Upper lobe of left lung (tissue), 6 donors: Measurements from ENCODE around the gene NF1. TPM values are rescaled to one million over a fixed set of nuclear protein-coding genes. Genes with fewer than 3 reads are reported as not detected.

Experiments
- ATAC-seq, 2 donors: fragments of 200-7000 bp; cut with Tn5 transposase; one replicate each; pipeline ENCODE4 v1.9.1; 2022; ENCODE audit warnings: mild to moderate bottlenecking in 2 of 2, moderate library complexity in 2 of 2; ENCODE audit not compliant: low FRiP score in 2 of 2
- DNase-seq, 2 donors: peaks; one replicate each; pipeline ENCODE4 v3.0.0-alpha.2; 2019 to 2020
- H3K27ac ChIP-seq, 4 donors: fragments of 200-600 bp; sonication (generic); one replicate each; pipeline ENCODE4 v1.5.1; 2016 to 2019
- H3K27me3 ChIP-seq, 4 donors: fragments of 200-600 bp; sonication (generic); one replicate each; pipeline ENCODE4 v1.5.1; 2017 to 2019
- H3K36me3 ChIP-seq, 4 donors: fragments of 200-600 bp; sonication (generic); one replicate each; pipeline ENCODE4 v1.5.1; 2016 to 2019
- H3K4me1 ChIP-seq, 4 donors: fragments of 200-600 bp; sonication (generic); one replicate each; pipeline ENCODE4 v1.5.1; 2018 to 2019
- H3K4me3 ChIP-seq, 4 donors: fragments of 200-600 bp; sonication (generic); one replicate each; pipeline ENCODE4 v1.5.1; 2017 to 2019; ENCODE audit warnings: mild to moderate bottlenecking in 2 of 4, moderate library complexity in 1 of 4
- H3K9me3 ChIP-seq, 4 donors: fragments of 200-600 bp; sonication (generic); one replicate each; pipeline ENCODE4 v1.5.1; 2018 to 2019
- EP300 ChIP-seq, 4 donors: sonication (generic); formaldehyde crosslinking; IDR thresholded peaks; one replicate each; pipeline ENCODE4 v1.5.1; 2017; ENCODE audit warnings: antibody characterized with exemption in 4 of 4, control low read depth in 2 of 4
- POLR2A ChIP-seq, 4 donors: fragments of 450-650 bp; IDR thresholded peaks; one replicate each; pipeline ENCODE4 v1.5.1; 2016 to 2017; ENCODE audit warnings: antibody characterized with exemption in 4 of 4, mild to moderate bottlenecking in 2 of 4
- POLR2AphosphoS5 ChIP-seq, 2 donors: sonication (generic); formaldehyde crosslinking; IDR thresholded peaks; one replicate each; pipeline ENCODE4 v1.5.1; 2017; ENCODE audit warnings: antibody characterized with exemption in 2 of 2
- WGBS, 2 donors: methylation state at CpG; one replicate each; pipeline ENCODE4 v1.1.5; 2017 to 2018; 5-methylcytosine and 5-hydroxymethylcytosine counted together
- total RNA-seq, 6 donors: library from RNA; depleted of rRNA in 4 of 6; stranded (reverse); fragments of >200 nt in 4 of 6; gene quantifications; one replicate each; pipeline versions ENCODE4 v1.1.0 to v1.2.1, GENCODE V29; 2016 to 2021
- TF ChIP-seq, protein P1 (sequence below), 6 experiments: fragments of 450-650 bp in 4 of 6; fragments of 200-600 bp in 2 of 6; sonication (generic) in 2 of 6; IDR thresholded peaks; one replicate each; pipeline ENCODE4 v1.5.1; 2016 to 2019; ENCODE audit warnings: antibody characterized with exemption in 6 of 6
- donor health status: DM: no; HTN: no; CAD: no; lungs with moderate emphysema.
- donor health status: DM: no; HTN: yes; CAD: no; lungs with severe emphysema.

NF1 gene
- total RNA-seq, 6 donors from 2014 or later, result 35.5 to 85.1 (median 47.1) TPM

DNA sequence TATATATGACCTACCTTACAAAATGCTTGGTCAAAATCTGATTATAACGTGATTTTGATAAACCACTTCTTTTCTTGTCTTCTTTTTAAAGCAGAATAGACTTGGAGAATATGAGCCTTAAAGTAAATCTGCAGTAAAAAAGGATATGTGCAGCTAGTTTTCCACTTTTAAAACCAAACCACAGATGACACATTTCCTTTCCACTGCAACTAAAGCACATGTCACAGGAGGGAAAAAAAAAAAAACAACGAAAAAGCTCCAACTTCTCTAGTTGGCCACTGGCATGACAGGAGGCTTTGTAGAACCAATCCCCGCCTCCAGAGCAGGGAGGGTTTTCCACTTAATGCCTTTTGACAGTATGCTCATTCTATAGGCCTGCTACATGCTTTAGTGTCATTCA, 226.7 kb downstream of the NF1 start, which contains the start of gene EVI2A:
EVI2A (minus strand) TSS at position 142 of the 400 bp plus-strand sequence. CDS start 2,609 bp downstream, outside the sequence.
- DNase-seq (peak in 1 of 2 donors; percentile 68), ATAC-seq (peak; percentile 49 to 63)
- Histone ChIP-seq H3K9me3 (no peaks in the 10 kb centered on the region), H3K27me3 (no peaks in the 10 kb centered on the region), H3K27ac (peak within 1 kb of the TSS; percentile 59 to 86 (median 83)), H3K36me3 (peaks cover 0 to 9% (median 6%) of the 10 kb centered on the region in 4 donors), H3K4me1 (peaks cover 0 to 7% (median 2%) of the 10 kb centered on the region in 4 donors), H3K4me3 (peak within 1 kb of the TSS in 3 of 4 donors; percentile 20 to 38 (median 25))
- WGBS, 2 donors, result 54 to 61% methylated on average over 3 of the region's 3 CpGs
- TF ChIP-seq, protein P1, sequence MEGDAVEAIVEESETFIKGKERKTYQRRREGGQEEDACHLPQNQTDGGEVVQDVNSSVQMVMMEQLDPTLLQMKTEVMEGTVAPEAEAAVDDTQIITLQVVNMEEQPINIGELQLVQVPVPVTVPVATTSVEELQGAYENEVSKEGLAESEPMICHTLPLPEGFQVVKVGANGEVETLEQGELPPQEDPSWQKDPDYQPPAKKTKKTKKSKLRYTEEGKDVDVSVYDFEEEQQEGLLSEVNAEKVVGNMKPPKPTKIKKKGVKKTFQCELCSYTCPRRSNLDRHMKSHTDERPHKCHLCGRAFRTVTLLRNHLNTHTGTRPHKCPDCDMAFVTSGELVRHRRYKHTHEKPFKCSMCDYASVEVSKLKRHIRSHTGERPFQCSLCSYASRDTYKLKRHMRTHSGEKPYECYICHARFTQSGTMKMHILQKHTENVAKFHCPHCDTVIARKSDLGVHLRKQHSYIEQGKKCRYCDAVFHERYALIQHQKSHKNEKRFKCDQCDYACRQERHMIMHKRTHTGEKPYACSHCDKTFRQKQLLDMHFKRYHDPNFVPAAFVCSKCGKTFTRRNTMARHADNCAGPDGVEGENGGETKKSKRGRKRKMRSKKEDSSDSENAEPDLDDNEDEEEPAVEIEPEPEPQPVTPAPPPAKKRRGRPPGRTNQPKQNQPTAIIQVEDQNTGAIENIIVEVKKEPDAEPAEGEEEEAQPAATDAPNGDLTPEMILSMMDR (IDR thresholded peaks at IDR 0.05), result no peak
- no peak for TF ChIP-seq POLR2AphosphoS5 (IDR thresholded peaks at IDR 0.05)
- peak in 1 of 4 donors; percentile 60 for TF ChIP-seq POLR2A (IDR thresholded peaks at IDR 0.05)
- no peak for TF ChIP-seq EP300 (IDR thresholded peaks at IDR 0.05)

GRCh38 chr17:31321966-31322365, 227.2 kb downstream of the NF1 start:
- Histone ChIP-seq H3K9me3 (no peaks in the 10 kb centered on the region), H3K4me3 (peak overlapping the region in 1 of 4 donors; percentile 25), H3K4me1 (peaks cover 0 to 7% (median 2%) of the 10 kb centered on the region in 4 donors), H3K36me3 (peaks cover 0 to 11% (median 8%) of the 10 kb centered on the region in 4 donors), H3K27ac (peak overlapping the region in 2 of 4 donors; percentile 82 to 84), H3K27me3 (no peaks in the 10 kb centered on the region)
- 87% methylated on average over 4 of the region's 4 CpGs for WGBS, 2 donors
- TF ChIP-seq EP300 (IDR thresholded peaks at IDR 0.05) (no peak), POLR2A (IDR thresholded peaks at IDR 0.05) (no peak), POLR2AphosphoS5 (IDR thresholded peaks at IDR 0.05) (no peak)
- TF ChIP-seq, protein P1 (IDR thresholded peaks at IDR 0.05), result no peak
- ATAC-seq, result no peak
- no peak for DNase-seq

DNA sequence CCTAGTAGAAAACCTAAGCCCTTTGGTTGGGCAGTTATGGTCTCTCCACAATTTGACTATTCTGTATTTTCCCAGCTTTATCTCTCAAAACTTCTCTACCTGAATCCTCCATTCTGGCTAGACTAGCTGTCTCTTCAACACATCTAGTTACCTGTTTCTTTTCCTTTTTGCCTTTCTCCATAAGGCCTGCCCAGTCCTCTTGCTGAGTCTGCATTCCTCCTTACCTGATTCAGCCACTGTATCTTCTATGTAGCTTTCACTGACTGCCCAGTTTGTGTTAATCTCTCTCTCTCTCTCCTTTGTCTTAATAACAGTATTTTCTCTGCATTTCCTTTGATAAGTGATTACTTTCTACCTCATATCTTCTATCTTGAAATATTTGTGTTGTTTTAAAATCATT, 228.8 kb downstream of the NF1 start:
- H3K9me3 ChIP-seq, result no peaks in the 10 kb centered on the region
- H3K27me3 ChIP-seq, result no peaks in the 10 kb centered on the region
- ATAC-seq (no peak), DNase-seq (no peak)
- no peaks in the 10 kb centered on the region for H3K4me1 ChIP-seq
- H3K27ac ChIP-seq, result no peak overlapping the region
- TF ChIP-seq POLR2AphosphoS5 (IDR thresholded peaks at IDR 0.05) (no peak), EP300 (IDR thresholded peaks at IDR 0.05) (no peak), POLR2A (IDR thresholded peaks at IDR 0.05) (no peak)
- TF ChIP-seq, protein P1 (IDR thresholded peaks at IDR 0.05), result no peak
- peaks cover 0 to 26% (median 12%) of the 10 kb centered on the region in 4 donors for H3K36me3 ChIP-seq
- H3K4me3 ChIP-seq, result no peak overlapping the region

GRCh38 chr17:31327534-31328159, 232.9 kb downstream of the NF1 start:
- 96 to 98% methylated on average over 12 of the region's 12 CpGs for WGBS, 2 donors
- Histone ChIP-seq H3K27me3 (no peaks in the 10 kb centered on the region), H3K4me1 (no peaks in the 10 kb centered on the region), H3K27ac (no peak overlapping the region), H3K36me3 (peaks cover 0 to 36% (median 12%) of the 10 kb centered on the region in 4 donors), H3K9me3 (no peaks in the 10 kb centered on the region), H3K4me3 (no peak overlapping the region)
- ATAC-seq (no peak), DNase-seq (no peak)
- TF ChIP-seq POLR2AphosphoS5 (IDR thresholded peaks at IDR 0.05) (no peak), POLR2A (IDR thresholded peaks at IDR 0.05) (no peak)
- TF ChIP-seq, protein P1 (IDR thresholded peaks at IDR 0.05), result no peak

DNA sequence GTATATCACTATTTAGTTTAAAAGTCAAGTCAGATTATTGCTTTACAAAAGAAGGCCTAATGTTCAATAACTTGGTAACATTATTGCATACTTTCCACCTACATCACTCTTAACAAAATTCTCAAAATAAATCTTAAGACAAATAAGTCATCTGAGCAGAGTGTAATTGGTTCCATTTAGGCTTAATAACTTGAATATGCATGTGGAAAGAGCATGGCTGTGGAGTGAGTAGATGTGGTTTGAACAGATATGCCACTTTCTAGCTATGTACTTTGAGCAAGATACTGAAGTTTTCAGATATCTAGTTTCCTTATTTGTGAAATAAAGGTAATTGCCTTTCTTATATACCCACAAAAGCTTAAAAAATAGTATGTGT, 233.4 kb downstream of the NF1 start:
- Histone ChIP-seq H3K9me3 (no peaks in the 10 kb centered on the region), H3K4me1 (no peaks in the 10 kb centered on the region), H3K27ac (no peak overlapping the region), H3K36me3 (peaks cover 0 to 36% (median 12%) of the 10 kb centered on the region in 4 donors), H3K27me3 (no peaks in the 10 kb centered on the region), H3K4me3 (no peak overlapping the region)
- DNase-seq (no peak), ATAC-seq (no peak)
- TF ChIP-seq, protein P1 (IDR thresholded peaks at IDR 0.05), result no peak
- TF ChIP-seq POLR2AphosphoS5 (IDR thresholded peaks at IDR 0.05) (no peak), POLR2A (IDR thresholded peaks at IDR 0.05) (no peak), EP300 (IDR thresholded peaks at IDR 0.05) (no peak)
